RWPE1 (cell line): ENCODE data around the gene EPYC.

ENCODE experiments used
- CTCF ChIA-PET: fragments of 350-600 bp; sonication (Branson Sonifier 250); formaldehyde crosslinking; extraction: SDS; loops from one replicate; lab custom pipeline; 2021; lab: Yijun Ruan, JAX
- POLR2A ChIA-PET: fragments of 400-600 bp; formaldehyde crosslinking; extraction: SDS; loops from one replicate; lab custom pipeline; 2020; ENCODE audit warnings: antibody characterized with exemption; ENCODE audit not compliant: low non-redundant PET; lab: Yijun Ruan, JAX
- DNase-seq: peaks from one replicate; pipeline ENCODE4 v3.0.0; 2012; ENCODE audit warnings: low spot score
- H3K27ac ChIP-seq: fragments of 450-650 bp; 2 replicates; pipeline ENCODE4 v1.5.1; 2017
- CTCF ChIP-seq: fragments of 450-650 bp; conservative IDR thresholded peaks from 2 replicates; pipeline ENCODE4 v1.5.1; 2017; ENCODE audit warnings: low read depth, mild to moderate bottlenecking

Gene EPYC

DNA sequence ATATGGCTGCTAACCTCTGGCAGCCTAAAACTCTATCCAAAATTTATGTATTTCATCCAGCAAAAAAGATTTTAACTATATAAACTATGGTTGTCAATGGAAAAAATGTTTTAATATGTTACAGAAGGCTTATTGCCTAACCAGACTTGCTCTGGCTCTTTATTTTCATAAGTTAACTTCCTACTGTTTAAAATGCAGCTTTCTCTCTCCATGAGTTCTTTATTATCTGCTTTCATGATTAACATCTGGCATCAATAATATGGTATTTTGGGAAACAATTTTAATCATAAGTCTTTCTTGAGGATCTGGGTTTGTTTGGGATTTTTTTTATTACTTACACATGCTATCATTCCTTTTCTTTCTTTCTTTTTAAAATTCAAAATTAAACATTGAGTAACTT is 32.5 kb upstream of the EPYC start:
- no peak for TF ChIP-seq CTCF
- ChIA-PET CTCF (interaction anchor here (0.6 kb wide), 2 partner anchors 19 to 140 kb away, joined by 3 read pairs; no protein-coding TSS in a partner anchor), POLR2A (no interaction called here)
- DNase-seq, result no peak
- H3K27ac ChIP-seq, result no peak overlapping the region

GRCh38 chr12:91033251-91033650 is 28.5 kb upstream of the EPYC start:
- H3K27ac ChIP-seq, result no peak overlapping the region
- ChIA-PET CTCF (no interaction called here), POLR2A (no interaction called here)
- no peak for TF ChIP-seq CTCF
- DNase-seq, result no peak

- ChIA-PET CTCF (no interaction called here), POLR2A (no interaction called here)
- DNase-seq, result peak; percentile 9
- H3K27ac ChIP-seq, result no peak overlapping the region
- TF ChIP-seq CTCF, result no peak
These were observed 18.7 kb upstream of the EPYC start for GRCh38 chr12:91023326-91024004.

- DNase-seq, result no peak
- TF ChIP-seq CTCF, result no peak
- no peak overlapping the region for H3K27ac ChIP-seq
- ChIA-PET POLR2A (no interaction called here), CTCF (interaction anchor here (0.7 kb wide), 2 partner anchors 73 to 188 kb away, joined by 3 to 5 read pairs; no protein-coding TSS in a partner anchor)
These were observed 16.3 kb upstream of the EPYC start for GRCh38 chr12:91021076-91021475.

DNA sequence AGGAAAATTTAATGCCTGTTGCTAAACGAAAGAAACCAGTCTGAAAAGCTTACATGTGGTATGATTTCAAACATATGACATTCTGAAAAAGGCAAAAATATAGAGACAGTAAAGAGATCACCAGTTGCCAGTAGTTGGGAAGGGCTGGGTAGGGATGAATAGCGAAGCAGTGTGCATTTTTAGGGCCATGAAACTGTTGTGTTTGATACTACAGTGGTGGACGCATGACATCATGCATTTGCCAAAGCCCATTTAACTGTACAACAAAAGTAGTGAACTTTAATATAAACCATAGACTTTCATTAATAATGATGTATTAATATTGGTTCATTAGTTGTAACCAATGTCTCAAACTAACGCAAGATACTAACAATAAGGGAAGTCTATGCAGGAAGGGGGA is 14.7 kb upstream of the EPYC start:
- POLR2A ChIA-PET, result no interaction called here
- no peak for TF ChIP-seq CTCF
- CTCF ChIA-PET, result no interaction called here

DNA sequence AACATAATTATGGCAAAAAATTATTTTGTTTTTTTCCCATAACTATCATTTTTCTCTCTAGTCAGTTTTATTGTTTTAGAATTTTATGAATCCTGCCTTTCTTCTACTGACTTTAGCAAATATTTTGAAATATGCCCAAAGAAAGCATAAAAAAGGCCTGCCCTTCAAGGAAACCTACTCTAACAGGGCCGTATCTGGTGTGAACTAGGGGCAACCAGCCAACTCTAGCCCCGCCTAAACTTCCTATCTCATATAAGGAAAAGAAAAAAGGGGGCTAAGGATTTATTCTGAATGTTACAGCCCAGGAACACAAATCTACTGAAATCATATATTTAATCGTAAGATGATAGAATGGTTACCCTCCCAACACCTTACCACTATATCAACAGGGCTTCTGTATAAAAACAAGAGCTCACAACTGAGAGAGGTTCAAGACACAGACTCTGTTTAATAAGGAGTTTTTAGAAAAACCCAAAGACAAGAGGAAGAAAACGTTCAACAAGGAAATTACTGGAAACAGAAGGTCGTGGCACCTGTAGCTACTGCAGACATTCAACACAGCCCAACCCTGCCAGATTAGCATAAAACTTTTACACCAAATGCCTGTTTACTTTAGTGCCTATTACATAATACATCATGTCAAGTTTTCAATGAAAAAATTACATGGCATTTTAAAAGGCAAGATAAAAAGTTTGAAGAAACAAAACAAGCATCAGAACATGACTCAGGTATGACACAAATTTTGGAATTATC is 12.9 kb upstream of the EPYC start:
- POLR2A ChIA-PET, result no interaction called here
- CTCF ChIA-PET, result no interaction called here
- H3K27ac ChIP-seq, result no peak overlapping the region
- DNase-seq, result no peak
- no peak for TF ChIP-seq CTCF

More for the DNA sequence above, 14.7 kb upstream of the EPYC start:
- no peak overlapping the region for H3K27ac ChIP-seq
- DNase-seq, result no peak
